Loucy (cell line): Measurements from ENCODE around the gene AGR3.
"Not testable (repeated sequence)": the region's sequence is repeated elsewhere in the genome, so short reads cannot be mapped to it uniquely, and the experiment has no call there.

ENCODE experiments used
- H2AFZ ChIP-seq: fragments of 200-600 bp; sonication (generic); 2 replicates; pipeline ENCODE4 v1.6.0; 2016; ENCODE audit warnings: antibody characterized with exemption, mild to moderate bottlenecking, low read length, moderate library complexity
- H3F3A ChIP-seq: fragments of 200-600 bp; 2 replicates; pipeline ENCODE4 v1.6.0; 2016; ENCODE audit warnings: antibody characterized with exemption, low read depth, mild to moderate bottlenecking
- H3K27me3 ChIP-seq: fragments of 200-600 bp; sonication (generic); 2 replicates; pipeline ENCODE4 v1.6.1; 2014; ENCODE audit warnings: low read length, mild to moderate bottlenecking; ENCODE audit not compliant: insufficient read depth, poor library complexity, severe bottlenecking
- H3K36me3 ChIP-seq: fragments of 200-600 bp; sonication (generic); 2 replicates; pipeline ENCODE4 v1.6.1; 2016; ENCODE audit warnings: low read length; ENCODE audit not compliant: insufficient read depth
- H3K4me1 ChIP-seq: fragments of 200-600 bp; sonication (generic); 2 replicates; pipeline ENCODE4 v1.5.1; 2014; ENCODE audit warnings: low read length, mild to moderate bottlenecking; ENCODE audit not compliant: insufficient read depth, poor library complexity, severe bottlenecking
- H3K4me2 ChIP-seq: fragments of 200-600 bp; sonication (generic); 2 replicates; pipeline ENCODE4 v1.6.0; 2014; ENCODE audit warnings: antibody characterized with exemption, low read length, low read depth, mild to moderate bottlenecking; ENCODE audit not compliant: poor library complexity, severe bottlenecking
- H3K4me3 ChIP-seq: fragments of 200-600 bp; sonication (generic); 2 replicates; pipeline ENCODE4 v1.5.1; 2014; ENCODE audit warnings: low read length, mild to moderate bottlenecking, mixed read lengths; ENCODE audit not compliant: poor library complexity, severe bottlenecking
- H3K79me2 ChIP-seq: fragments of 200-600 bp; sonication (generic); 2 replicates; pipeline ENCODE4 v1.6.1; 2014; ENCODE audit warnings: low read length; ENCODE audit not compliant: insufficient read depth
- H3K9ac ChIP-seq: fragments of 200-600 bp; sonication (generic); 2 replicates; pipeline ENCODE4 v1.6.0; 2014; ENCODE audit warnings: mild to moderate bottlenecking, low read depth, low read length, moderate library complexity; ENCODE audit not compliant: poor library complexity, severe bottlenecking
- H3K9me2 ChIP-seq: fragments of 200-600 bp; sonication (generic); replicated peaks from 2 replicates; pipeline ENCODE4 v1.6.1; 2016; ENCODE audit warnings: low read depth, low read length, mixed read lengths
- H3K9me3 ChIP-seq: fragments of 200-600 bp; sonication (generic); 2 replicates; pipeline ENCODE4 v1.6.1; 2014; ENCODE audit warnings: mild to moderate bottlenecking, antibody characterized with exemption, low read length, low read depth; ENCODE audit not compliant: insufficient read depth
- H4K20me1 ChIP-seq: fragments of 200-600 bp; sonication (generic); 2 replicates; pipeline ENCODE4 v1.6.0; 2014; ENCODE audit warnings: antibody characterized with exemption, low read length, mild to moderate bottlenecking; ENCODE audit not compliant: insufficient read depth, poor library complexity, severe bottlenecking
- CTCF ChIP-seq: fragments of 200-600 bp; sonication (generic); conservative IDR thresholded peaks from 2 replicates; pipeline ENCODE4 v1.5.1; 2014; ENCODE audit warnings: mild to moderate bottlenecking, antibody characterized with exemption, low read length
- EZH2phosphoT487 ChIP-seq: fragments of 200-600 bp; IDR thresholded peaks from 2 replicates; pipeline ENCODE4 v1.6.1; 2018; ENCODE audit warnings: antibody characterized with exemption, mild to moderate bottlenecking, moderate library complexity, borderline replicate concordance

The AGR3 gene

GRCh38 chr7:16867328-16867727 lies 14.5 kb downstream of the AGR3 start:
- no peak overlapping the region for H3K4me3 ChIP-seq
- no peaks in the 10 kb centered on the region for H3K4me1 ChIP-seq
- H3K9me3 ChIP-seq = no peaks in the 10 kb centered on the region
- H3K27me3 ChIP-seq = no peaks in the 10 kb centered on the region
- no peaks in the 10 kb centered on the region for H3F3A ChIP-seq
- no peaks in the 10 kb centered on the region for H3K79me2 ChIP-seq
- TF ChIP-seq CTCF (no peak), EZH2phosphoT487 (no peak)
- no peaks in the 10 kb centered on the region for H3K9me2 ChIP-seq
- H3K4me2 ChIP-seq = no peak overlapping the region
- H3K36me3 ChIP-seq = no peaks in the 10 kb centered on the region
- no peak overlapping the region for H3K9ac ChIP-seq
- H4K20me1 ChIP-seq = no peaks in the 10 kb centered on the region
- no peak overlapping the region for H2AFZ ChIP-seq

DNA sequence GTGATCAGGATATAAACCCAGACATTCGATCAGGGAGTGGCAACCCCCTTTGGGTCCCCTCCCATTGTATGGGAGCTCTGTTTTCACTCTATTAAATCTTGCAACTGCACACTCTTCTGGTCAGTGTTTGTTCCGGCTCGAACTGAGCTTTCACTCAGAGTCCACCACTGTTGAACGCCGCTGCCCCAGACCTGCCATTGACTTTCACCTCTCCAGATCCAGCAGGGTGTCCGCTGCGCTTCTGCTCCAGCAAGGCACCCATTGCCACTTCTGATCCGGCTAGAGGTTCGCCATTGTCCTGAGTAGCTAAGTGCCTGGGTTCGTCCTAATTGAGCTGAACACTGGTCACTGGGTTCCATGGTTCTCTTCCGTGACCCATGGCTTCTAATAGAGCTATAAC lies 28.6 kb downstream of the AGR3 start:
- not testable (repeated sequence) for H3K4me1 ChIP-seq, H3K9me3 ChIP-seq, H2AFZ ChIP-seq, H3F3A ChIP-seq, H3K9ac ChIP-seq, H3K9me2 ChIP-seq, H3K79me2 ChIP-seq, H3K36me3 ChIP-seq, H3K4me2 ChIP-seq, H3K4me3 ChIP-seq, H4K20me1 ChIP-seq, H3K27me3 ChIP-seq

DNA sequence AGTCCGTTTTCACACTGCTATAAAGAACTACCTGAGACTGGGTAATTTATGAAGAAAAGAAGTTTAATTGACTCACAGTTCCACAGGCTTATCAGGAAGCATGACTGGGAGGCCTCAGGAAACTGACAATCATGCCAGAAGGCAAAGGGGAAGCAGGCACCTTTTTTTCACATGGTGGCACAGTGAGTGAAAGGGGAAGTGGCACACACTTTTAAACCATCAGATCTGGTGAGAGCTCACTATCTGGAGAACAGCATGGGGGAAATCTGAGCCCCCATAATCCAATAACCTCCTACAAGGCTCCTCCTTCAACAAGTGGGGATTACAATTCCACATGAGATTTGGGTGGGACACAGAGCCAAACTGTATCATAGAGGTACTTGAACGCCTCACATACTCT lies 30.0 kb downstream of the AGR3 start:
- Histone ChIP-seq H3K4me3 (no peak overlapping the region), H4K20me1 (no peaks in the 10 kb centered on the region), H3K36me3 (no peaks in the 10 kb centered on the region), H3K4me1 (peaks cover 10% of the 10 kb centered on the region), H3F3A (no peaks in the 10 kb centered on the region), H3K9me2 (no peaks in the 10 kb centered on the region), H2AFZ (peak overlapping the region; percentile 20), H3K4me2 (peak overlapping the region; percentile 10), H3K9me3 (no peaks in the 10 kb centered on the region), H3K9ac (no peak overlapping the region), H3K79me2 (no peaks in the 10 kb centered on the region), H3K27me3 (no peaks in the 10 kb centered on the region)
- TF ChIP-seq EZH2phosphoT487 (no peak), CTCF (no peak)

DNA sequence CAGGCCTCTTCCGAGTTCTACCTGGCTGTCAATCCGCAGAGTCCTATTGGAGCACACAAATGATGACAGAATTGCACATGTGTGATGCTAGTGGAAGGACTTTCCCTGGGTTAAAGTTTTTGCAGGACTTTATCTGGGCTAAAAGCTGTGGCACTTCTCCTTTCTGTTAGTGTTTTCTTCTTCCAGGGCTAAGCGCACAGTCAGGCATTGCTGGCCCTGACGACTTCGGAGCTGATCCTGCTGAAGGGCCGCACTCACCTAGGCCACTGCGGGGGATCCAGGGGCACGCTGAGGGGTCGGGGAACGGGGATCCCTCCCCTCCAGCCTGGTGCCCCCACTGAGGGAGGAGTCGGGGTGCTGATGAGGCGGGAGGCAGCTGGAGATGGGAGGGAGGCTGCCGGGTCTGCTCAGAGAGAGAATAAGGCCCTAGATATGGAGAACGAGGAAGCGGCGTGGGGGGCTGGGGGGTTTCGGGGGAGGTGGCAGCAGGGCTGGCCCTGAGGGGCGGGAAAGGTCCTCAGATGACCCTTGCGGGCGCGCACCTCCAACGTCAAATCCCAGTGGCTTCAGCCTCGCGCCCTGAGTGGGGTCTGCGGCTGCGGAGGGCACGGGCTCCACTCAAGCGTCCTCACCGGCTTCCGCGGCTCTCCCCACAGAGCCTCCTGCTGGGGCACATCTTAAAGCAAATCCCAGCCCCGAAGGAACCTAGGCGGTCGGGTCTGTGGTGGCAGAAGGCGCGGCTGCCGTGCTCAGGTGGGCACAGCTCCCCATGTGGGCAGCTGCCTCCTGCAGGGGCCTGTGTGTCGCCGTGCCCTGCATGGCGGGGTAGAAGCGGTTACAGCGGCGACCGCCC lies 30.9 kb downstream of the AGR3 start:
- Histone ChIP-seq H3F3A (no peaks in the 10 kb centered on the region), H3K4me3 (no peak overlapping the region), H3K9ac (no peak overlapping the region), H3K4me2 (no peak overlapping the region), H2AFZ (no peak overlapping the region), H3K9me2 (no peaks in the 10 kb centered on the region), H4K20me1 (no peaks in the 10 kb centered on the region), H3K27me3 (no peaks in the 10 kb centered on the region), H3K9me3 (no peaks in the 10 kb centered on the region), H3K4me1 (peaks cover 10% of the 10 kb centered on the region), H3K79me2 (no peaks in the 10 kb centered on the region), H3K36me3 (no peaks in the 10 kb centered on the region)
- TF ChIP-seq EZH2phosphoT487 = no peak
- no peak for TF ChIP-seq CTCF
